Tibial artery (tissue), 4 donors: ENCODE results near the gene RASA3.
A peak's percentile ranks its signal among the peaks of the same experiment; 100 is the strongest.
"Not testable (repeated sequence)": the region's sequence is repeated elsewhere in the genome, so short reads cannot be mapped to it uniquely, and the experiment has no call there.

Experiments used
- DNase-seq, 2 donors: peaks; one replicate each; pipeline ENCODE4 v3.0.0-alpha.2; 2019
- H3K27ac ChIP-seq, 2 donors: fragments of 200-600 bp; sonication (generic) in 1 of 2; 1 replicate in 1 of 2; 2 replicates in 1 of 2; pipeline ENCODE4 v1.5.1; 2018 to 2019; ENCODE audit warnings: mild to moderate bottlenecking in 1 of 2
- H3K27me3 ChIP-seq, 2 donors: fragments of 200-600 bp; sonication (generic) in 1 of 2; one replicate each; pipeline versions ENCODE4 v1.5.1 to v1.6.0; 2016 to 2019
- H3K36me3 ChIP-seq, 3 donors: fragments of 200-600 bp; sonication (generic) in 2 of 3; one replicate each; pipeline ENCODE4 v1.5.1; 2016 to 2019; ENCODE audit warnings: mild to moderate bottlenecking in 2 of 3
- H3K4me1 ChIP-seq, 4 donors: fragments of 200-600 bp; sonication (generic) in 2 of 4; 1 replicate in 3 of 4; 2 replicates in 1 of 4; pipeline ENCODE4 v1.5.1; 2016 to 2019
- H3K4me3 ChIP-seq, 2 donors: fragments of 200-600 bp; sonication (generic) in 1 of 2; 1 replicate in 1 of 2; 2 replicates in 1 of 2; pipeline ENCODE4 v1.5.1; 2018 to 2019; ENCODE audit warnings: mild to moderate bottlenecking in 2 of 2
- H3K9me3 ChIP-seq, 3 donors: fragments of 200-600 bp; sonication (generic) in 1 of 3; one replicate each; pipeline ENCODE4 v1.5.1; 2016 to 2019
- intact Hi-C: fragments of 100-400 bp; cut with DNase I; formaldehyde crosslinking; loops from one replicate; pipeline ENCODE4 v1.15.0; 2023; ENCODE audit warnings: low total_unique reads
- TF ChIP-seq, protein P1 (sequence below), 2 experiments: fragments of 200-600 bp in 1 of 2; fragments of 450-650 bp in 1 of 2; IDR thresholded peaks; one replicate each; pipeline ENCODE4 v1.5.1; 2017 to 2019; ENCODE audit warnings: antibody characterized with exemption in 2 of 2, mild to moderate bottlenecking in 1 of 2, moderate library complexity in 1 of 2

RASA3 gene, protein sequence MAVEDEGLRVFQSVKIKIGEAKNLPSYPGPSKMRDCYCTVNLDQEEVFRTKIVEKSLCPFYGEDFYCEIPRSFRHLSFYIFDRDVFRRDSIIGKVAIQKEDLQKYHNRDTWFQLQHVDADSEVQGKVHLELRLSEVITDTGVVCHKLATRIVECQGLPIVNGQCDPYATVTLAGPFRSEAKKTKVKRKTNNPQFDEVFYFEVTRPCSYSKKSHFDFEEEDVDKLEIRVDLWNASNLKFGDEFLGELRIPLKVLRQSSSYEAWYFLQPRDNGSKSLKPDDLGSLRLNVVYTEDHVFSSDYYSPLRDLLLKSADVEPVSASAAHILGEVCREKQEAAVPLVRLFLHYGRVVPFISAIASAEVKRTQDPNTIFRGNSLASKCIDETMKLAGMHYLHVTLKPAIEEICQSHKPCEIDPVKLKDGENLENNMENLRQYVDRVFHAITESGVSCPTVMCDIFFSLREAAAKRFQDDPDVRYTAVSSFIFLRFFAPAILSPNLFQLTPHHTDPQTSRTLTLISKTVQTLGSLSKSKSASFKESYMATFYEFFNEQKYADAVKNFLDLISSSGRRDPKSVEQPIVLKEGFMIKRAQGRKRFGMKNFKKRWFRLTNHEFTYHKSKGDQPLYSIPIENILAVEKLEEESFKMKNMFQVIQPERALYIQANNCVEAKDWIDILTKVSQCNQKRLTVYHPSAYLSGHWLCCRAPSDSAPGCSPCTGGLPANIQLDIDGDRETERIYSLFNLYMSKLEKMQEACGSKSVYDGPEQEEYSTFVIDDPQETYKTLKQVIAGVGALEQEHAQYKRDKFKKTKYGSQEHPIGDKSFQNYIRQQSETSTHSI

GRCh38 chr13:114132419-114133121, at the start of gene RASA3:
Gene RASA3 (minus strand): TSS chr13:114132623. CDS start chr13:114132489, 134 bp downstream.
- intact Hi-C loops, result loop anchor here (5.0 kb wide), 1 partner anchor 35 kb away; no protein-coding TSS in a partner anchor
- H3K27me3 ChIP-seq, result no peaks in the 10 kb centered on the region
- peaks cover 0 to 43% (median 39%) of the 10 kb centered on the region in 4 donors for H3K4me1 ChIP-seq
- peak within 1 kb of the TSS; percentile 93 to 94 for H3K4me3 ChIP-seq
- peak within 1 kb of the TSS; percentile 79 to 84 for H3K27ac ChIP-seq
- no peaks in the 10 kb centered on the region for H3K9me3 ChIP-seq
- peak; percentile 73 to 89 for DNase-seq
- TF ChIP-seq, protein P1, sequence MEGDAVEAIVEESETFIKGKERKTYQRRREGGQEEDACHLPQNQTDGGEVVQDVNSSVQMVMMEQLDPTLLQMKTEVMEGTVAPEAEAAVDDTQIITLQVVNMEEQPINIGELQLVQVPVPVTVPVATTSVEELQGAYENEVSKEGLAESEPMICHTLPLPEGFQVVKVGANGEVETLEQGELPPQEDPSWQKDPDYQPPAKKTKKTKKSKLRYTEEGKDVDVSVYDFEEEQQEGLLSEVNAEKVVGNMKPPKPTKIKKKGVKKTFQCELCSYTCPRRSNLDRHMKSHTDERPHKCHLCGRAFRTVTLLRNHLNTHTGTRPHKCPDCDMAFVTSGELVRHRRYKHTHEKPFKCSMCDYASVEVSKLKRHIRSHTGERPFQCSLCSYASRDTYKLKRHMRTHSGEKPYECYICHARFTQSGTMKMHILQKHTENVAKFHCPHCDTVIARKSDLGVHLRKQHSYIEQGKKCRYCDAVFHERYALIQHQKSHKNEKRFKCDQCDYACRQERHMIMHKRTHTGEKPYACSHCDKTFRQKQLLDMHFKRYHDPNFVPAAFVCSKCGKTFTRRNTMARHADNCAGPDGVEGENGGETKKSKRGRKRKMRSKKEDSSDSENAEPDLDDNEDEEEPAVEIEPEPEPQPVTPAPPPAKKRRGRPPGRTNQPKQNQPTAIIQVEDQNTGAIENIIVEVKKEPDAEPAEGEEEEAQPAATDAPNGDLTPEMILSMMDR (IDR thresholded peaks at IDR 0.05), result no peak
- no peaks in the 10 kb centered on the region for H3K36me3 ChIP-seq

DNA sequence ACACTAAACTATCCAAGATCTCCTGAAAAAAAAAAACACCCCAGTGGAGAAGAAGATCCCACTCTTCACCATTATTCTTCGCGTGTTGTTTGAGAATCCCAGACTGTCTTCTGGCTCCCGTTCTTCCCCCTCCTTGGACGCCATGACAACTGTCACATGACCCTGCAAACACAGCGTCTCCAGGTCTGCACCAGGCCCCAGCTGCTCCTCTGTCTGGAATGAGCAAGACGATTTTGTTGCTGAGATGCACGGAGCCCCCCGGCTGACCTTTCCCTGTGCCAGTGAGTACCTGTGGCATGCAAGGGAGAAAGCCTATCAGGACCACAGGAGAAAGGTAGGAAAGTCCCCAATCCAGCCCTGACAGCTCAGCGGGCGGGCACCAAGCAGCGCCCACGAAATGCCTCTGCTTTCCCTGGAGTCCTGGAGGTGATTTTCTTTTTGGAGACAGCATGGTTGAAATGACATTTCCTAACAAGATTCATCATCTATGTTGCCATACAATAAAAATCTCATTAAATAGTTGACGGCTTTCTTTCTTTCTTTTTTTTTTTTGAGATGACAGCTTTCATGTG, 46.8 kb upstream of the RASA3 start, which contains the start of gene CFAP97D2:
CFAP97D2 (plus strand) TSS at position 171 of the 572 bp plus-strand sequence; CDS start at position 245, 74 bp downstream.
- TF ChIP-seq, protein P1 (IDR thresholded peaks at IDR 0.05), result no peak
- intact Hi-C loops, result no loop called here

DNA sequence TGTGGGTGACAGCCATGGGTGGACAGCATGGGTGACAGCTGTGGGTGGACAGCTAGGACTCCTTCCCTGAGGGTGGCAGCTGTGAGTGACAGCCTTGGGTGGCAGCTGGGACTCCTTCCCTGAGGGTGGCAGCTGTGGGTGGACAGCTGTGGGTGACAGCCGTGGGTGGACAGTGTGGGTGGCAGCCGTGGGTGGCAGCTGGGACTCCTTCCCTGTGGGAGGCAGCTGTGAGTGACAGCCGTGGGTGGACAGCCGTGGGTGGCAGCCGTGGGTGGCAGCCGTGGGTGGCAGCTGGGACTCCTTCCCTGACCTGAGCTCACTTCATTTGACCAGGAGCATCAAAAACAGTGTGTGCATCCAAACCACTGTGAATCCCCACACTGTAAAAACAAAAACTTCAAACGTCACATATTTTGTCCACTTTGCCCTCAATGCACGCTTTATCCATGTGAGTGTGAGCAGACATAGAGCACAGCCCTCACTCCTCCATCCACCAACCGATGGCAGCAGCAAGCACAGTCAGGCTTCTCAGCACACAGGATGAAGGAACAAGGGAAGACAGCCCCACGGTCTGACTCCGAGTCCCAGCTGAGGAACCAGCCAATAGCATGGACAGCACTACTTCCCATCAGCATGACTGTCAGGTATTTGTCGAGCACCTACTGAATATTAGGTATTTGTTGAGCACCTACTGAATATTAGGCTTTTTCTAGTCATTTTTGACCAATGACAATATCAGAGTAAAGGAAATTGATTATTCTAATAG, 45.0 kb upstream of the RASA3 start:
- Histone ChIP-seq H3K4me3 (no peak overlapping the region), H3K27ac (no peak overlapping the region), H3K9me3 (peaks cover 0 to 7% (median 0%) of the 10 kb centered on the region in 3 donors), H3K36me3 (no peaks in the 10 kb centered on the region), H3K27me3 (peaks cover 0 to 35% of the 10 kb centered on the region in 2 donors), H3K4me1 (no peaks in the 10 kb centered on the region)
- intact Hi-C loops, result no loop called here
- TF ChIP-seq, protein P1 (IDR thresholded peaks at IDR 0.05), result no peak
- no peak for DNase-seq

More for the DNA sequence above, 46.8 kb upstream of the RASA3 start, which contains the start of gene CFAP97D2:
- Histone ChIP-seq H3K27me3 (peaks cover 0 to 37% of the 10 kb centered on the region in 2 donors), H3K4me1 (no peaks in the 10 kb centered on the region), H3K9me3 (peaks cover 0 to under 1% (median 0%) of the 10 kb centered on the region in 3 donors), H3K27ac (no peak within 1 kb of the TSS), H3K4me3 (no peak within 1 kb of the TSS), H3K36me3 (no peaks in the 10 kb centered on the region)
- DNase-seq, result no peak

DNA sequence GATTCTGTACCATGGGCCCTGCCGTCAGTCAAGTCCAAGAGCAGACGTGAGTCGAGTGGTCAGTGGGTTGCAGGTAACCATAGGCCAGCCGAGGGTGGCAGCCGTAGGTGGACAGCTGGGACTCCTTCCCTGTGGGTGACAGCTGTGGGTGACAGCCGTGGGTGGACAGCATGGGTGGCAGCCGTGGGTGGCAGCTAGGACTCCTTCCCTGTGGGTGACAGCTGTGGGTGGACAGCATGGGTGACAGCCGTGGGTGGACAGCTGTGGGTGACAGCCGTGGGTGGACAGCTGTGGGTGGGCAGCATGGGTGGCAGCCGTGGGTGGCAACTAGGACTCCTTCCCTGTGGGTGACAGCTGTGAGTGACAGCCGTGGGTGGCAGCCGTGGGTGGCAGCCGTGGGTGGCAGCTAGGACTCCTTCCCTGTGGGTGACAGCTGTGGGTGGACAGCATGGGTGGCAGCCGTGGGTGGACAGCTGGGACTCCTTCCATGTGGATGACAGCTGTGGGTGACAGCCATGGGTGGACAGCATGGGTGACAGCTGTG, 44.0 kb upstream of the RASA3 start:
- H3K4me1 ChIP-seq, intact Hi-C loops, H3K4me3 ChIP-seq, H3K9me3 ChIP-seq, DNase-seq, H3K36me3 ChIP-seq, H3K27ac ChIP-seq: not testable (repeated sequence)
- H3K27me3 ChIP-seq, result peaks cover 0 to 31% of the 10 kb centered on the region in 2 donors

- TF ChIP-seq, protein P1 (IDR thresholded peaks at IDR 0.05), result no peak
- Histone ChIP-seq H3K27ac (no peak overlapping the region), H3K4me3 (no peak overlapping the region), H3K36me3 (no peaks in the 10 kb centered on the region), H3K9me3 (peaks cover 0 to 7% (median 0%) of the 10 kb centered on the region in 3 donors), H3K27me3 (peaks cover 0 to 15% of the 10 kb centered on the region in 2 donors), H3K4me1 (no peaks in the 10 kb centered on the region)
- DNase-seq, result no peak
- intact Hi-C loops, result no loop called here
Measured at GRCh38 chr13:114174529-114174961, 42.1 kb upstream of the RASA3 start.
